Panc1 (cell line): ENCODE measurements around the gene TTC16.

Experiments used
- TCF7L2 ChIP-seq: IDR thresholded peaks from 2 replicates; pipeline ENCODE4 v1.6.1; 2011; ENCODE audit warnings: mild to moderate bottlenecking, low read depth, low read length, inconsistent platforms
- TF ChIP-seq, protein P1 (sequence below): fragments of 450-650 bp; IDR thresholded peaks from 2 replicates; pipeline ENCODE4 v1.5.1; 2017; ENCODE audit warnings: mild to moderate bottlenecking

DNA sequence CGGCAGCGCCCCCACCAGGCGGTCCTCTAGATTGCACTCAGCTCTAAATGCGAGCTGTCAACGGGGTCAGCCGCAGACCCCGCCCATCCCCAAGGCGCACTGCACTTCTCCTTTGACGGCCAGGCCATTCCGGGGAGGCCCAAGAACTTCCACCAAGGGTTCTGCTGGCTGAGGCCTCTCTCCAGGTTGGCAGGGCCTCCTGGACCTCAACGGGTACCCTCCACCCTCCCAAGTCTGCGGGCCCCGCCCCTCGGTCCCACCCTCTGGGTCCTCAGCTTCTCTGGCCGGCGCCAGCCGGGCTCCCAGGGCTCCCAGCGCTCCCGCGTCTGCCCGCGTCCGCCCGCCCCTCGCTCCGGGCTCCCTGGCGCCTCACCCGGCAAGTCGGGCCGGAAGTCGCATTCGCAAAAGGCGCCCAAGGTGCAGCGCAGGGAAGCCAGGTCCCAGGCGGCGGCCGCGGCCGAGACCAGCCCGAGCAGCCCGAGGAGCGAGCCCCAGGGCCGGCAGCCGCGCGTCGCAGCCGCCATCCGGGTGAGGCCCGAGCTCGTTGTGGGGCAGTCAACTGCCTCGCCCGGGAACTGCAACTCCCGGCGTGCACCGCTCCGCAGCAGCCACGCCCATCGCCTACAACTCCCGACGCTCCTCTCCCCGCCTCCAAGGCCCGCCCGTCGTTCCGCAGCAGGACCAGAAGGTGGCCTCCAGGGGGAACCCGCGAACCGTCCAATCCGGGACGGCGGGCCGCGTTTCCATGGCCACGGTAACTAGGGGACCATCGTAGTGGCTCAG is 19.1 kb downstream of the TTC16 start, which contains the start of gene TOR2A:
- TF ChIP-seq, protein P1, sequence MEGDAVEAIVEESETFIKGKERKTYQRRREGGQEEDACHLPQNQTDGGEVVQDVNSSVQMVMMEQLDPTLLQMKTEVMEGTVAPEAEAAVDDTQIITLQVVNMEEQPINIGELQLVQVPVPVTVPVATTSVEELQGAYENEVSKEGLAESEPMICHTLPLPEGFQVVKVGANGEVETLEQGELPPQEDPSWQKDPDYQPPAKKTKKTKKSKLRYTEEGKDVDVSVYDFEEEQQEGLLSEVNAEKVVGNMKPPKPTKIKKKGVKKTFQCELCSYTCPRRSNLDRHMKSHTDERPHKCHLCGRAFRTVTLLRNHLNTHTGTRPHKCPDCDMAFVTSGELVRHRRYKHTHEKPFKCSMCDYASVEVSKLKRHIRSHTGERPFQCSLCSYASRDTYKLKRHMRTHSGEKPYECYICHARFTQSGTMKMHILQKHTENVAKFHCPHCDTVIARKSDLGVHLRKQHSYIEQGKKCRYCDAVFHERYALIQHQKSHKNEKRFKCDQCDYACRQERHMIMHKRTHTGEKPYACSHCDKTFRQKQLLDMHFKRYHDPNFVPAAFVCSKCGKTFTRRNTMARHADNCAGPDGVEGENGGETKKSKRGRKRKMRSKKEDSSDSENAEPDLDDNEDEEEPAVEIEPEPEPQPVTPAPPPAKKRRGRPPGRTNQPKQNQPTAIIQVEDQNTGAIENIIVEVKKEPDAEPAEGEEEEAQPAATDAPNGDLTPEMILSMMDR = peak; percentile 81
- no peak for TF ChIP-seq TCF7L2
